Left hindlimb (tissue), 1 donor: ENCODE results near the gene FLT4.

Experiments
- DNase-seq: peaks from one replicate; pipeline ENCODE4 v3.0.0-alpha.2; 2018

The FLT4 gene

GRCh38 chr5:180603076-180603594 lies 46.3 kb downstream of the FLT4 start:
- DNase-seq, result peak; percentile 22

- peak; percentile 11 for DNase-seq
Measured at GRCh38 chr5:180602481-180603075, 46.8 kb downstream of the FLT4 start.

GRCh38 chr5:180601591-180602480 lies 47.6 kb downstream of the FLT4 start:
- no peak for DNase-seq

GRCh38 chr5:180600554-180601041 lies 48.8 kb downstream of the FLT4 start:
- DNase-seq, result peak; percentile 31

DNA sequence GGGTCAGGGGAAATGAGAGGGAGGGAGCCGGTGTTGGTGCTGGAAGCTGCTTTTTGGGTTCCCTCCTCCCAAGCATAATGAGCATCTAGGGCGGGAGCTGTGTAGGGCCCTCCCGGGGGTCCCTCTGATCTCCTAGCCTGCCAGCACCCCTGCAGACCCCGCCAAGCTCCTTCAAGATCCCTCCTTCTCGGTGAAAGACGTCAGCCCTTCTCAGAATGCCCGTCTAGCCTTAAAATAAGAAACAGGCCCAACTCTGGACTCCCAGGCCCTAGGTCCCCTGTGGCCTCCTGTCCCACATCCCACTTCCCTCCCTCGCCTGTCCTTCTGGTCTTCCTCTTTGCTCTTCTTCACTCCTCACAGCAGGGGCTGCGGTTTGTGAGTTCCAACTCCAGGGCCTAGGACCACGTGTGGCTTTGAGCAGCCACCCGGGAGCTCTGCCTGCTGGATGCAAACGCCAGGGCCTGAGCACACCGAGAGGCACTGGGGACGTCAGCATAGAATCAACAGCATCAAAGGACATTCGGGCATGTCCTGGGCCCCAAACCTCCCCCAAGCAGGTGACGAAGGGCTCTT lies 49.3 kb downstream of the FLT4 start:
- no peak for DNase-seq

GRCh38 chr5:180599590-180599914 lies 49.8 kb downstream of the FLT4 start:
- DNase-seq, result no peak

DNA sequence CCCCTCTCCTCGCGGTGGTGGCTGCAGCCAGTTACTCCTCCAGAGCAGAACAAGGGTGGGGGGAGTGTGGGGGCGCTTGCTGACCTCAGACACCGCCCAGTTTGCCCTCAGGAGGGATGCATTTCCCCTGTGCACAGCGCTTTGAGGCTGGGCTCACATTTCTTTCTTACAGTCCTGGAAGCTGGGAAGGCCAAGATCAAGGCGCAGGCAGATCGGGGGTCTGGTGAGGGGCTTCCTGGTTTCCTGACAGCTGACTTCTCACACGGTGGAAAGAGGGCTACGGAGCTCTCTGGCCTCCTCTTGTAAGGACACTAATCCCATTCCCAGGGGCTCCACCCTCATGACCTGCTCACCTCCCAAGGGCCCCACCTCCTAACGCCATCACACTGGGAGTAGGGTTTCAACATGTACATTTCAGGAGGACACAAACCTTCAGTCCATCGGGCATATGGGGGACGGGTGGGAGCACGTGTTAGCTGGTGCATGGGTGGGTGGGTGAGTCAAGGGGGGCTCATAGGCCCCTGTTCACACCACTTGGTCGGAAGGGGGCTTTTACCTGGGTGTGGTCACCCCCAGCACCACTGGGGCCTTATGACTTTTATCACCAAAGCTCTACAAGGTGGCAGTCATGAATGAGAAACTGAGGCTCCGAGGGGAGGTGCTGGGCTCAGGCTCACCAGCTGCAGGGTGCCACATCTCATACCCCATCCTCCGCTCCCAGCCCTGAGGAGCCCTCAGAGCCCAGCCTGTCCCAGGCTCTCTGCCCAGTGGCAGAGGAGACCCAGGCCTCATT lies 50.4 kb downstream of the FLT4 start:
- peak; percentile 22 for DNase-seq

DNA sequence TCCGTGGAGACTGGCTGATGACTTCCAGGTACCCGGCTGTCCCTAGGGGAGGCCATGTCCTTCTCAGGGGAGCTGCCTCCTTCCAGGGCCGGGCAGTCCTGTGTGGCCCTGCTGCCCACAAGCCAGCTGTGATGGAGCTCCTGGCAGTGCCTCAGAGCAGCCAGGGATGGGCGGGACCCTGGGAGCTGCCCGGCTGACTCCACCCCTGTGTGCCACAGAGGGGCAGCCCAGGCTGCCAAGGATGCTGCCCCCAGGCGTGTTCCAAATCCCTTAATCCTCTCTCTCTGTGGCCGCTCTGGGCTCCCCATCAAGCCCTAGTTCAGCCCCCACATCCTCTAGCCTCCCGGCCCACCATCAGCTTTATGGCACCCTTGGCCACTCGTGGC lies 51.1 kb downstream of the FLT4 start:
- DNase-seq, result peak; percentile 15

DNA sequence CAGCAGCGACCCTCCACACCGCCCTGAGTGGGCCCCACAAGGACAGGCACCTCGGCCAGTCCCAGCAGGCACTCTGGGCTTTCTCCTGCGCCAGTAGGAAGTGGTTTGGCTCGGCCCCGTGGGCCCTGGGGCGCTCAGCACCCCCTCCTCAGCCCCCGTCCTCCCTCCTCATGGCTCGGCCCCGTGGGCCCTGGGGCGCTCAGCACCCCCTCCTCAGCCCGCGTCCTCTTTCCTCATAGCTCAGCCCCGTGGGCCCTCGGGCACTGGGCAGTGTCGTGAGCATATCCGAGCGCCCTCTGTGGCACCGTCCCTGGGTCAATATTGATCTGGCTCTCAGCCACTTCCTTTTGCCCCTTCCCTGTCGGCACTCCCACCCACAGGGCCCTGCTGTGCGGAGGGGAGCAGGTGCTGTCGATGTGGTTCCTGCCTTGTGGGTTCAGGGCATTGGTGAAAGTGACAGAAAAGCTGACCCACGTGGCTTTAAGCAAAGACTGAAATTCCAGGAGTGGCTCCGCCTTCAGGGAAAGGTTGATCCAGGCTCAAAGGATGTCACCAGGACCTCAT lies 52.6 kb downstream of the FLT4 start:
- no peak for DNase-seq

DNA sequence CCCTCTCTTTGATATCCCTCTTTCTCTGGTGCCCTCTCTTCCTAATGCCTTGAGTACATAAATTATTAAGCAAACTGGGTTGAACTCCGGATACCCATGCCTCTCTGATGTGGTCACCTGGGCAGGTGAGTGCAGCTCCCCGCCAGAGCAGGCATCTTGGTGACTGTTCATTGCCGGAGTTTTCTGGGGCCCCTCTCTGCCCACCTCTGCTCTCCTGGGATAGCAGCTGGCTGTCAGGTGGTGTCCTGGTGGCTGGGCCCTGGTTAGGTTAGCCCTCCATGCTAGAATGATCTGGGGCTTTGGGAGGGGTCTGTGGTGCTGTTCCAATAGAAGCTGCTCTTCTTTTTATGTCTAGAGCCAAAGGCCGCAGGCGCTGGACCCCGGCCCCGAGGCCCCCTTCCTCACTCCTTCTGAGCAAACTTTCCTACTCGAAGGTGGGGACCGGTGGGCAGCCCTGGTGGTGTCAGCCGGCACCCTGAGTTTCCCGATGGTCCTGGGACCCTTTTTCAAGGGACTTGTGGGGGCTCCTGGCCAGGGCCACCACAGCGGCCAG lies 53.2 kb downstream of the FLT4 start:
- no peak for DNase-seq

DNA sequence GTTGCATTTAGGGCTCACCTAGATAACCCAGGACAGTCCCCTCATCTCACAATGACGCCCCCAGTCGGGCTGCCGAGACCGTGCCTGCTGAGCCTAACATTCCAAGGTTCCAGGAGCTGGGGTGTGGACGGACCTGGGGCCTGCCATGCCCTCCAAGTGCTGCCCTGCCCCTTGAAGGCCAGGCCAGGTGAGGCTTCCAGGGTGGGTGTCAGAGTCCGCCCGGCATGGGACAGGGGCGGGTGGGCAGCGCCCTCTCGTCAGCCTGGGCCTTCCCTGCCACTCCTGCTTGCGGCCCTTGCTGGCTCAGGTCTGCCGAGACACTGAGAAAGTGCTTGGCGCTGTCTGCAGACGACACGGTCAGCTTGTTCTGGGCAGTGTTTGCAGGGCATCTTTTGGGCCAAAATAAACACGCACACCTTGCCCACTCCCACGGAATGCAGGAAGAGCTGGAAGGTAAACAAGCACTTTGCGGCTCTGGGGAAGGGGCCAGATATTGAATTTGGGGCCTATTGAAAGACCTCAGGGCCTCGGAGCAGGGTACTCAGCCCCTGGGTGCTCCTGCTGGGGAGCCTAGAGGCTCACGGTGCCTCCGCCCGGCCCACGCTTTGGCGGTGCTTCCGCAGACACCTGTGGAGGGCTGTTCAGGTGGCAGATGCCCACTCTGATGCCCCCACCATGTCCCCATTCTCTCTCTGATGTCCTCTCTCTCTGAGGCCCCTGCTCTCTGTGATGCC lies 53.9 kb downstream of the FLT4 start:
- no peak for DNase-seq

DNA sequence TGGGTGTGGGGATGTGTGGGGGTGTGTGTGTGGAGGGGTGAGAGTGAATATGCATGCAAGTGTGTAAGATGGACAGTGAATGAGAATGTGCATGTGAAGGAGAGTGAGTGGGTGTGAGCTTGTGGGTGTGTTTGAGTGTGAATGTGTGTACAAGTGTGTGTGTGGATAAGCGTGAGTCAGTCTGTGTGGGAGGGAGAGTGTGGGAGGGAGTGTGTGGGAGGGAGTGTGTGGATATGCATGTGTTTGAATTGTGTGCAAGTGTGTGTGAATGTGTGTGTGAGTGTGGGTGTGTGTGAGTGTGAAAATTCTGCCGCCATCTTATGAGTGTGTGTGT lies 54.4 kb downstream of the FLT4 start:
- no peak for DNase-seq

- no peak for DNase-seq
Measured at GRCh38 chr5:180594311-180595045, 54.9 kb downstream of the FLT4 start.

GRCh38 chr5:180593446-180594206 lies 55.8 kb downstream of the FLT4 start:
- no peak for DNase-seq

DNA sequence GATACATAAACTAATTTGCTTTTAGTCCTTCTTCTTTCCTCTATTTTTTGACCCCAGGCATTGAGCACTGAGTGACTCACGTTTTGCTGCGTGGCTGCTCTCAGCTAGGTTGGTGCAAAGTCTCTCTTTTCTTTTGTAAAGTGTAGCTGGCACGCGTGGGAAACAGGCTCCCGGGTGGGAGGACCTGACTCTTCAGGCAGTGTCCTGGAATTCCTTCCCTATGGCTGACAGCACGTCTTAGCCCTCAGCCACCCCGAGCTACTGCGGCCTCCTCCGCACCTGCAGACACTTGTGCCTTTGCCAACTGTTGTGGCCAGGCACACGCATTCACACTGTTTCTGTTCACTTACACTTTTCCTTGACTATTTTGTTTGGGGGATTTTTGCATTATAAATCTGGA lies 57.2 kb downstream of the FLT4 start:
- no peak for DNase-seq

- no peak for DNase-seq
Measured at GRCh38 chr5:180591311-180591887, 58.0 kb downstream of the FLT4 start, which contains the start of gene SCGB3A1. TSS of gene SCGB3A1 (minus strand) at chr5:180591499. CDS start at chr5:180591462, 37 bp downstream.

DNA sequence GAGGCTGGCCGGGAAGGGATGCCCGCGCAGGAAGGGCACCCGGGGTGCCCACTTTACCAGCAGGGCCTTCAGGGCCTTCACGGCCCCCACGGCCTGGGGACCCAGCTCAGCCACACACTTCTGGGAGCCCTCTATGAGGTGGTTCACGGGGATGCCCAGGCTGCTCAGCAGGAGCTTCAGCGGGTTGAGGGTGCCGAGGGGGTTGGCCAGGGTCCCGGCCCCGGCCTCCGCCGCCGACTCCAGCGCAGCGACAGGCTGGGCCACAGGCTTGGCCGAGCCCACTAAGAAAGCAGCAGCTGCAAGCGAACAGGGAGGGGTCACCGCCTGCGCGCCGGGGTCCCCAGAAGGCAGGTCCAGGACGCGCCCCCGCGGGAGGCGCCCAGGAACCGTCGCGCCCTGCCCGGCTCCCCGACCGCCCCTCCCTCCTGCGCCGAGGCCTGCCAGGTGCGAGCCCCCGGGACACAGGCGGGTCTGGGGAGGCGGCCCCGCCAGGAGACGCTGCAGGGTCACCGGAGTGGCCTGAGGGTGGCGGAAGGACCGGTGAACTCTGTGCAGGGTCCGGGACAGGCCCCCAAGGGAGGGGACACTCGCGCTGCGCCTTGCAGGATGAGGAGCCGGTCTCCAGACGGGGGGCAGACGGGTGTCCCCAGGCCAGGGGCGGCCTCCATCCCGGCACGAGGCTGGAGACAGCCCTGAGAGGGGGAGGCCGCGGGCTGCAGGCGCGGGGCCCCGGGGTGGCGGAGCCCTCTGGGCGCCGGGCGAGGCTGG lies 58.7 kb downstream of the FLT4 start:
- DNase-seq, result no peak

DNA sequence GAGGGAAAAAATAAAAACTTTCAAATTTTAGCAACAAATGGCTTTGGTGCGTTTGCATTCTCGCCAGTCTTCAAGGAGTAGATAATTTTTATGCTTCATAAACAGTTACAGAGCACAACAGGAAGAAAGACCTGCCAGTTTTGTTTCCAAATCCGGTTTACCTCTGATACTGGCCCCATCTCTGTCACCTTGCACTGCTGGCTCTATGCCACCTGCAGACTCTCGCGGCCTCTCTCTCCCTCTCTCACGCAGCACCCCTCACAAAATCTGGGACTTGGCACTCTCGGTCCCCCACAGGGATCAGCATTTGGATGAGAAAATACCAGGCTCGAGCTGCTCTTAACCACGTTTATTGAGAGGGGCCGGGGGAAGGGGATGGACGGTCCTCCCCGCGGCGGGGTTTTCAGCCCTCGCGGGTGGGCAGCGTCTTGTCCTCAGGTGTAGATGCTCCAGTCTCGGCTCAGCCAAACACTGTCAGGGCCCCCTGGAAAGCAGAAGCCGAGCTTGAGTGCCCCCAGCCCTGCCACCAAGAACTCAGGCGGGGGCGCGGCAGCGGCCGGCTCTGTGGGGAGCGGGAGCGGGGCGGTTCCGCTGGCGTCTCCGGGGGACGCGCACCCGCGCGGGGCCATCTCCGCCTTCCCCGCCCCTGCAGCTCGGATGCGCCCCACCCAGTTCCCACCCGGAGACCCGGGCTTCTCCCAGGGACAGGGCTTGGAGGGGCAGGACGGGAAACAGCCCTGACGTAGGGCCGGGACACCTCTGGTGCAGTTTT lies 59.4 kb downstream of the FLT4 start:
- DNase-seq, result no peak
